HG03064 (cell line): ENCODE data around the gene ZNF543.

Experiments
- ATAC-seq: cut with Tn5 transposase; IDR thresholded peaks from one replicate; pipeline ENCODE4 v1.9.1; 2021; ENCODE audit warnings: low read depth; ENCODE audit not compliant: unreplicated experiment

ZNF543 gene

GRCh38 chr19:57377498-57378146, 57.4 kb downstream of the ZNF543 start:
- no peak for ATAC-seq
